Kidney (tissue), 14 donors: Measurements from ENCODE around the gene AFAP1L2. TPM values are rescaled to one million over a fixed set of nuclear protein-coding genes. Genes with fewer than 3 reads are reported as not detected.

Experiments used
- DNase-seq, 5 donors: peaks; one replicate each; pipeline ENCODE4 v3.0.0-alpha.2; 2013 to 2020
- FAIRE-seq: peaks from 2 replicates; lab custom pipeline; 2012; peaks lifted over from hg19 to GRCh38; lab: Jason Lieb, UNC
- H3K27ac ChIP-seq, 2 donors: one replicate each; pipeline ENCODE4 v1.7.0; 2013; ENCODE audit warnings: low read depth in 2 of 2, low read length in 2 of 2, inconsistent platforms in 1 of 2
- H3K27me3 ChIP-seq: one replicate; pipeline ENCODE4 v1.7.1; 2013; ENCODE audit warnings: low read length, inconsistent platforms; ENCODE audit not compliant: control insufficient read depth, insufficient read depth
- H3K36me3 ChIP-seq, 3 donors: one replicate each; pipeline versions ENCODE4 v1.7.0 to v1.7.1; 2013; ENCODE audit warnings: low read length in 3 of 3, control low read depth in 1 of 3, inconsistent platforms in 1 of 3; ENCODE audit not compliant: insufficient read depth in 3 of 3, control insufficient read depth in 2 of 3
- H3K4me1 ChIP-seq, 3 donors: one replicate each; pipeline versions ENCODE4 v1.7.0 to v1.7.1; 2013; ENCODE audit warnings: low read length in 3 of 3, inconsistent platforms in 1 of 3, low read depth in 1 of 3; ENCODE audit not compliant: control insufficient read depth in 2 of 3, insufficient read depth in 2 of 3
- H3K4me3 ChIP-seq, 3 donors: one replicate each; pipeline versions ENCODE4 v1.7.0 to v1.8.1; 2013; ENCODE audit warnings: low read length in 3 of 3, control low read depth in 1 of 3, inconsistent platforms in 1 of 3
- H3K9ac ChIP-seq, 3 donors: one replicate each; pipeline versions ENCODE4 v1.7.0 to v1.7.1; 2013; ENCODE audit warnings: low read length in 3 of 3, control low read depth in 1 of 3, inconsistent platforms in 1 of 3
- H3K9me3 ChIP-seq, 3 donors: one replicate each; pipeline versions ENCODE4 v1.7.0 to v1.7.1; 2013; ENCODE audit warnings: low read length in 3 of 3, control low read depth in 1 of 3, inconsistent platforms in 1 of 3; ENCODE audit not compliant: control insufficient read depth in 2 of 3, insufficient read depth in 1 of 3
- CTCF ChIP-seq: IDR thresholded peaks from 3 replicates; pipeline ENCODE4 v1.5.1; 2012; ENCODE audit warnings: mild to moderate bottlenecking, moderate library complexity, borderline replicate concordance; ENCODE audit not compliant: insufficient read depth; ENCODE audit errors: extremely low read depth
- intact Hi-C: fragments of 100-400 bp; cut with DNase I; formaldehyde crosslinking; loops from one replicate; pipeline ENCODE4 v1.11.1; 2022
- polyA plus RNA-seq: library from polyadenylated mRNA; stranded (reverse); fragments of 350-450 nt; fragmentation: Illumina TruSeq; extraction: RNeasy Lipid Tissue Mini Kit (QIAGEN cat#74804); gene quantifications from one replicate; pipeline ENCODE4 v1.2.3, GENCODE V29; 2014; ENCODE audit warnings: low read depth, low replicate concordance; ENCODE audit not compliant: insufficient read depth
- total RNA-seq: library from RNA; stranded (reverse); fragmentation: NEBNext Ultra II Directional; extraction: Animal tissue kit (Norgen Biotek cat#: 25700); gene quantifications from one replicate; pipeline ENCODE4 v1.2.1, GENCODE V29; 2021
- donor health status: control.
- donor health status: control.
- donor health status: control.
- donor health status: control.
- donor health status: control.
- donor health status: DM: yes; HTN: yes; CAD: no.
- donor health status: Normal renal cell carcinoma (clear cell type).

AFAP1L2 gene
- total and polyA plus RNA-seq, 2 donors from 2014 or later = 19.8 to 24.0 TPM

- Histone ChIP-seq H3K9ac (no peak overlapping the region), H3K9me3 (no peaks in the 10 kb centered on the region), H3K4me1 (no peaks in the 10 kb centered on the region), H3K27ac (no peak overlapping the region), H3K4me3 (no peak overlapping the region), H3K27me3 (no peaks in the 10 kb centered on the region), H3K36me3 (no peaks in the 10 kb centered on the region)
- no peak for TF ChIP-seq CTCF
- FAIRE-seq = no peak
- intact Hi-C loops = no loop called here
- DNase-seq = peak in 1 of 5 donors; percentile 22
Measured at GRCh38 chr10:114272696-114273095, 131.6 kb downstream of the AFAP1L2 start.

- intact Hi-C loops = no loop called here
- TF ChIP-seq CTCF = no peak
- no peak overlapping the region for H3K9ac ChIP-seq
- DNase-seq = no peak
- no peaks in the 10 kb centered on the region for H3K4me1 ChIP-seq
- no peak overlapping the region for H3K27ac ChIP-seq
- no peaks in the 10 kb centered on the region for H3K9me3 ChIP-seq
- no peak overlapping the region for H3K4me3 ChIP-seq
- no peak for FAIRE-seq
- H3K36me3 ChIP-seq = no peaks in the 10 kb centered on the region
- H3K27me3 ChIP-seq = no peaks in the 10 kb centered on the region
Measured at GRCh38 chr10:114271779-114272167, 132.5 kb downstream of the AFAP1L2 start.

GRCh38 chr10:114271075-114271778, 133.1 kb downstream of the AFAP1L2 start:
- TF ChIP-seq CTCF = no peak
- DNase-seq (peak in 1 of 5 donors; percentile 29), FAIRE-seq (no peak)
- H3K36me3 ChIP-seq = no peaks in the 10 kb centered on the region
- H3K9me3 ChIP-seq = no peaks in the 10 kb centered on the region
- H3K9ac ChIP-seq = no peak overlapping the region
- H3K4me1 ChIP-seq = no peaks in the 10 kb centered on the region
- intact Hi-C loops = no loop called here
- H3K4me3 ChIP-seq = no peak overlapping the region
- no peaks in the 10 kb centered on the region for H3K27me3 ChIP-seq
- no peak overlapping the region for H3K27ac ChIP-seq
